Breast epithelium (tissue), 3 donors: ENCODE results near the gene PURA.

ENCODE experiments used
- POLR2A ChIP-seq: fragments of 450-650 bp; IDR thresholded peaks from one replicate; pipeline ENCODE4 v1.6.1; 2016; ENCODE audit warnings: antibody characterized with exemption, mild to moderate bottlenecking, moderate library complexity
- POLR2AphosphoS5 ChIP-seq, 3 donors: sonication (generic); formaldehyde crosslinking; IDR thresholded peaks; one replicate each; pipeline ENCODE4 v1.6.1; 2017; ENCODE audit warnings: antibody characterized with exemption in 3 of 3
- TF ChIP-seq, protein P1 (sequence below), 3 donors: fragments of 450-650 bp; IDR thresholded peaks; one replicate each; pipeline ENCODE4 v1.5.1; 2016 to 2017; ENCODE audit warnings: antibody characterized with exemption in 3 of 3, mild to moderate bottlenecking in 3 of 3, moderate library complexity in 3 of 3

GRCh38 chr5:140083650-140084049, 30.3 kb upstream of the PURA start:
- TF ChIP-seq, protein P1, sequence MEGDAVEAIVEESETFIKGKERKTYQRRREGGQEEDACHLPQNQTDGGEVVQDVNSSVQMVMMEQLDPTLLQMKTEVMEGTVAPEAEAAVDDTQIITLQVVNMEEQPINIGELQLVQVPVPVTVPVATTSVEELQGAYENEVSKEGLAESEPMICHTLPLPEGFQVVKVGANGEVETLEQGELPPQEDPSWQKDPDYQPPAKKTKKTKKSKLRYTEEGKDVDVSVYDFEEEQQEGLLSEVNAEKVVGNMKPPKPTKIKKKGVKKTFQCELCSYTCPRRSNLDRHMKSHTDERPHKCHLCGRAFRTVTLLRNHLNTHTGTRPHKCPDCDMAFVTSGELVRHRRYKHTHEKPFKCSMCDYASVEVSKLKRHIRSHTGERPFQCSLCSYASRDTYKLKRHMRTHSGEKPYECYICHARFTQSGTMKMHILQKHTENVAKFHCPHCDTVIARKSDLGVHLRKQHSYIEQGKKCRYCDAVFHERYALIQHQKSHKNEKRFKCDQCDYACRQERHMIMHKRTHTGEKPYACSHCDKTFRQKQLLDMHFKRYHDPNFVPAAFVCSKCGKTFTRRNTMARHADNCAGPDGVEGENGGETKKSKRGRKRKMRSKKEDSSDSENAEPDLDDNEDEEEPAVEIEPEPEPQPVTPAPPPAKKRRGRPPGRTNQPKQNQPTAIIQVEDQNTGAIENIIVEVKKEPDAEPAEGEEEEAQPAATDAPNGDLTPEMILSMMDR (IDR thresholded peaks at IDR 0.05), result no peak
- TF ChIP-seq POLR2AphosphoS5 (IDR thresholded peaks at IDR 0.05), result no peak
- TF ChIP-seq POLR2A, result no peak
